Activated B cell treated with CpG ODN at 0.5 μM for 24 hours (primary cell): ENCODE results near the gene SLC13A3. TPM values are rescaled to one million over a fixed set of nuclear protein-coding genes. Genes with fewer than 3 reads are reported as not detected.

Experiments
- ATAC-seq: fragments of 200-7000 bp; cut with Tn5 transposase; one replicate; pipeline ENCODE4 v1.10.0; 2021; ENCODE audit warnings: low read depth, mild to moderate bottlenecking, moderate library complexity
- CTCF ChIA-PET: fragments of 350-600 bp; sonication (Branson Sonifier 250); formaldehyde crosslinking; loops from one replicate; lab custom pipeline; 2021; ENCODE audit warnings: antibody characterized with exemption; lab: Charles Lee
- POLR2A ChIA-PET: fragments of 350-600 bp; sonication (Branson Sonifier 250); formaldehyde crosslinking; loops from one replicate; lab custom pipeline; 2021; ENCODE audit warnings: antibody characterized with exemption; lab: Charles Lee
- DNase-seq: peaks from one replicate; pipeline ENCODE4 v3.0.0; 2022
- H3K27ac Mint-ChIP-seq: one replicate; pipeline ENCODE4 v1.8.0; 2020; ENCODE audit warnings: mixed read lengths
- H3K27me3 Mint-ChIP-seq: one replicate; pipeline ENCODE4 v1.8.0; 2021; ENCODE audit warnings: mixed read lengths
- H3K36me3 Mint-ChIP-seq: one replicate; pipeline ENCODE4 v1.8.0; 2021; ENCODE audit warnings: low read depth, mixed read lengths
- H3K4me1 Mint-ChIP-seq: one replicate; pipeline ENCODE4 v1.8.0; 2021; ENCODE audit warnings: mixed read lengths
- H3K4me3 Mint-ChIP-seq: one replicate; pipeline ENCODE4 v1.8.0; 2020; ENCODE audit warnings: mild to moderate bottlenecking, mixed read lengths
- H3K9me3 Mint-ChIP-seq: one replicate; pipeline ENCODE4 v1.8.0; 2020; ENCODE audit warnings: mixed read lengths
- CTCF ChIP-seq: fragments of 200-600 bp; IDR thresholded peaks from one replicate; pipeline ENCODE4 v1.8.0; 2022; ENCODE audit warnings: antibody characterized with exemption, mild to moderate bottlenecking
- intact Hi-C: fragments of 100-400 bp; cut with micrococcal nuclease; formaldehyde crosslinking; loops from one replicate; pipeline ENCODE4 v1.15.1; 2024
- total RNA-seq: library from RNA; stranded (reverse); gene quantifications from 2 replicates; pipeline ENCODE4 v1.2.3, GENCODE V29; 2022

SLC13A3 gene
- total RNA-seq, 1 donor from 2014 or later = 0.47 TPM

- intact Hi-C loops = no loop called here
- TF ChIP-seq CTCF = no peak
- no peak for ATAC-seq
- H3K36me3 Mint-ChIP-seq = no peaks in the 10 kb centered on the region
- POLR2A ChIA-PET = no interaction called here
- no peak for DNase-seq
- no peak overlapping the region for H3K27ac Mint-ChIP-seq
- peaks cover 23% of the 10 kb centered on the region for H3K27me3 Mint-ChIP-seq
- H3K9me3 Mint-ChIP-seq = no peaks in the 10 kb centered on the region
- no peaks in the 10 kb centered on the region for H3K4me1 Mint-ChIP-seq
- H3K4me3 Mint-ChIP-seq = no peak overlapping the region
- CTCF ChIA-PET = no interaction called here
Observed at GRCh38 chr20:46646659-46647380, 4.4 kb downstream of the SLC13A3 start.

- ChIA-PET POLR2A (no interaction called here), CTCF (no interaction called here)
- H3K4me3 Mint-ChIP-seq = no peak overlapping the region
- TF ChIP-seq CTCF = no peak
- intact Hi-C loops = no loop called here
- no peak for ATAC-seq
- H3K9me3 Mint-ChIP-seq = no peaks in the 10 kb centered on the region
- no peaks in the 10 kb centered on the region for H3K36me3 Mint-ChIP-seq
- no peaks in the 10 kb centered on the region for H3K4me1 Mint-ChIP-seq
- no peak for DNase-seq
- no peak overlapping the region for H3K27ac Mint-ChIP-seq
- H3K27me3 Mint-ChIP-seq = peaks cover 26% of the 10 kb centered on the region
Observed at GRCh38 chr20:46646122-46646521, 5.1 kb downstream of the SLC13A3 start.

GRCh38 chr20:46644733-46645132 is 6.5 kb downstream of the SLC13A3 start:
- no peaks in the 10 kb centered on the region for H3K36me3 Mint-ChIP-seq
- no peak overlapping the region for H3K4me3 Mint-ChIP-seq
- ChIA-PET CTCF (no interaction called here), POLR2A (no interaction called here)
- no peak for DNase-seq
- no peaks in the 10 kb centered on the region for H3K4me1 Mint-ChIP-seq
- H3K27me3 Mint-ChIP-seq = peaks cover 21% of the 10 kb centered on the region
- ATAC-seq = no peak
- H3K9me3 Mint-ChIP-seq = no peaks in the 10 kb centered on the region
- TF ChIP-seq CTCF = no peak
- intact Hi-C loops = no loop called here
- H3K27ac Mint-ChIP-seq = no peak overlapping the region

- Mint-ChIP-seq H3K36me3 (no peaks in the 10 kb centered on the region), H3K27ac (no peak overlapping the region), H3K9me3 (no peaks in the 10 kb centered on the region), H3K4me1 (no peaks in the 10 kb centered on the region), H3K4me3 (no peak overlapping the region), H3K27me3 (peaks cover 25% of the 10 kb centered on the region)
- intact Hi-C loops = no loop called here
- no peak for TF ChIP-seq CTCF
- ChIA-PET CTCF (no interaction called here), POLR2A (no interaction called here)
- DNase-seq = no peak
- no peak for ATAC-seq
Observed at GRCh38 chr20:46644160-46644559, 7.1 kb downstream of the SLC13A3 start.

GRCh38 chr20:46642969-46643343 is 8.3 kb downstream of the SLC13A3 start:
- H3K4me1 Mint-ChIP-seq = no peaks in the 10 kb centered on the region
- DNase-seq = no peak
- intact Hi-C loops = no loop called here
- TF ChIP-seq CTCF = no peak
- peaks cover 25% of the 10 kb centered on the region for H3K27me3 Mint-ChIP-seq
- ChIA-PET CTCF (no interaction called here), POLR2A (no interaction called here)
- H3K27ac Mint-ChIP-seq = no peak overlapping the region
- H3K9me3 Mint-ChIP-seq = no peaks in the 10 kb centered on the region
- H3K36me3 Mint-ChIP-seq = no peaks in the 10 kb centered on the region
- ATAC-seq = no peak
- no peak overlapping the region for H3K4me3 Mint-ChIP-seq
